Urothelium cell line (cell line): ENCODE data around the gene TRAF2.

Experiments used
- DNase-seq: peaks from one replicate; pipeline ENCODE4 v3.0.0; 2011; ENCODE audit warnings: low spot score, mixed read lengths
- FAIRE-seq: peaks from 2 replicates; lab custom pipeline; 2011; peaks lifted over from hg19 to GRCh38; lab: Jason Lieb, UNC

TRAF2 gene

GRCh38 chr9:136930014-136930413, 43.7 kb downstream of the TRAF2 start:
- no peak for FAIRE-seq

GRCh38 chr9:136931611-136932130, 45.4 kb downstream of the TRAF2 start:
- FAIRE-seq (no peak), DNase-seq (no peak)

More at GRCh38 chr9:136930014-136930413, 43.7 kb downstream of the TRAF2 start:
- DNase-seq, result no peak

- no peak for FAIRE-seq
- DNase-seq, result no peak
Observed at GRCh38 chr9:136934277-136934676, 48.0 kb downstream of the TRAF2 start.

DNA sequence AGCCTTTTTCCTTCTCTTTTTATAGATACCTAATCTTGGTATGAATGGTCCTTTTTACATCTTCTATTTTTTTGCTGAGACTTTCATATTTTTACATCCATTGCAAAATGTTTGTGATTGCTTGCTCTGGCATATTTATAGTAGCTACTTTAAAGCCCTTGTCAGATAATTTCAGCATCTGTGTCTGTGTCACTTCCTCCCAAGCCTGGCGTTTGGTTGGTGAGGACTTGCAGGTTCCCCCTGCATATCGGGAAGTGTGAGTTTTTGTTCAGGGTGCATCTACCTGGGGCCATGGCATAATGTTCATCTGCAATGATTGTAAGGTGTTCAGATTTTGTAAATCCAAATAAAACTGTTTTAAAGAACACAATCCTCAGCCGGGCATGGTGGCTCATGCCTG, 49.3 kb downstream of the TRAF2 start:
- FAIRE-seq (no peak), DNase-seq (no peak)

DNA sequence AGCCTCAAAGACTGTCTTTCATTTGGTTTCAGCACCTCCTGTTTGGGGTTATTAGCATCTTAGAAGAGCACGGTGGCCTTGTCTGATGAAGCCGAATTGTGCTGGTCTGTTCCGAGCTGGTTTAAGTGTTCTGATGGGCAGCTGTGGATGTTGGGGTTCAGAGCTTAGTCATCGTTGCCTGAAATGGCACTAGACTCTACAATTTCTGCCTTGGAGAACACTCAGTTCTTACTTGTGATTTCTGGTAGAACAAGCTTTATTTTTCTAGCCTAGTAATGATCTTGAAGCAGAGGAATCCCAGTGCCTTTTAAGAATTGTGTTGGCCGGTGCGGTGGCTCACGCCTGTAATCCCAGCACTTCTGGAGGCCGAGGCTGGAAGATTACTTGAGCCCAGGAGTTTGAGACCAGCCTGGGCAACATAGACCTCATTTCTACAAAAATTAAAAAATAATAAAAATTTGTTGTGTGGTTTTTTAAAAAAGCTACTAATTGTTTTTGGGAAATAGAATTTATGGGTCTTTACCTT, 50.4 kb downstream of the TRAF2 start:
- FAIRE-seq (no peak), DNase-seq (no peak)

- FAIRE-seq (no peak), DNase-seq (no peak)
Observed at GRCh38 chr9:136937186-136938001, 51.1 kb downstream of the TRAF2 start.

GRCh38 chr9:136939431-136939995, 53.2 kb downstream of the TRAF2 start:
- DNase-seq (no peak), FAIRE-seq (no peak)

DNA sequence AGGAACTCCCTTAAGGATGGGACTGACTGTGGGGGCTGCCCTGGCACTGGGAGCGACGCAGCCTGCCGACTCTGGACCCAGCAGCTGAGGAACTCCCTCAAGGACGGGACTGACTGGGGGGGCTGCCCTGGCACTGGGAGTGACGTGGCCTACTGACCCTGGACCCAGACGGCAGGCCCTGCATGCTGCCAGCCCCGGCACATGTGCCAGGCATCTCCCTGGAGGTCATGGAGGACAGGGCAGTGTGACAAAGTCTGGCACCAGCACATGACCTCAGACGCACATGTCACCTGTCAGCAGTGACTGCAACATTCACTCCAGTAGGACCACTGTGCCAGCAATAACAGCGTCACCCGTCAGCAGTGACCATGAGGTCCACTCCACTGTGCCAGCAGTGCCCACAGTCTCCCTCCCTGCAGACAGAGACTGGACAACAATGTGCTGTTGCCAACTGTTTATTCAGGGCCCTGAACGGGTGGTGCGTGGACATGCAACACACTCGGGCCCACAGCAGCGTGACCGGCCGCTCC, 53.7 kb downstream of the TRAF2 start:
- DNase-seq, result no peak

DNA sequence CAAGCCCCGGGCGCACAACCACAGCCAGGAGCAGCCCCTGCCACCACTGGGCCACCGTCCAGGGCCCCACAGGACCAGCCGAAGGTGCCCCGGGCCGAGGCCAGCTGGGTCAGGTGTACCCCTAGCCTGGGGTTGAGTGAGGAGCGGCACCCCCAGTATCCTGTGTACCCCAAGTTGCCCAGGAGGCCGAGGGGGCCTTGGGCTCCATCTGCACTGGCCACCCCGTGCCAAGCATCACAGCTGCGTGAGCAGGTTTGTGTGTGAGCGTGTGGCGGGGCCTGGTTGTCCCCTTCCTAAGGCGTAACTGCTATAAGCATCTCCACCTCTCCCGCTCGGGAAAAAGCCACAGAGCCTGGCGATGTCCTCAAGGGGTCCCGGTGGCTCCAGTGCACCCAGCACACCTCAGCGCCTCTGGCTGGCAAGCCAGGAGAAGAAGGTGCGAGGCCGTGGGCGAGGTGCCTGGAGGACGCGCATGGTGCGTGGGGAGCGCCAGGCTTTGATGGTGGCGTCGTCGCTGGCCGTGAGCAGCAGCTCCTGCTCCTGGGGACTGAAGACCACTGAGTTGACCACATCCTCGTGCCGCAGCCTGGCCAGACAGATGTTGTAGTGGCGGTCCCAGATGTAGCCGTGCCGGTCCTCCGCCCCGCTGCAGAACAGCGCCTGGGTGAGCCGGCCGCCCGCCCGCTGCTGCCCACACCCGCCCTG, 54.4 kb downstream of the TRAF2 start:
- DNase-seq, result no peak
- FAIRE-seq, result no peak

More for the DNA sequence above, 53.7 kb downstream of the TRAF2 start:
- no peak for FAIRE-seq

DNA sequence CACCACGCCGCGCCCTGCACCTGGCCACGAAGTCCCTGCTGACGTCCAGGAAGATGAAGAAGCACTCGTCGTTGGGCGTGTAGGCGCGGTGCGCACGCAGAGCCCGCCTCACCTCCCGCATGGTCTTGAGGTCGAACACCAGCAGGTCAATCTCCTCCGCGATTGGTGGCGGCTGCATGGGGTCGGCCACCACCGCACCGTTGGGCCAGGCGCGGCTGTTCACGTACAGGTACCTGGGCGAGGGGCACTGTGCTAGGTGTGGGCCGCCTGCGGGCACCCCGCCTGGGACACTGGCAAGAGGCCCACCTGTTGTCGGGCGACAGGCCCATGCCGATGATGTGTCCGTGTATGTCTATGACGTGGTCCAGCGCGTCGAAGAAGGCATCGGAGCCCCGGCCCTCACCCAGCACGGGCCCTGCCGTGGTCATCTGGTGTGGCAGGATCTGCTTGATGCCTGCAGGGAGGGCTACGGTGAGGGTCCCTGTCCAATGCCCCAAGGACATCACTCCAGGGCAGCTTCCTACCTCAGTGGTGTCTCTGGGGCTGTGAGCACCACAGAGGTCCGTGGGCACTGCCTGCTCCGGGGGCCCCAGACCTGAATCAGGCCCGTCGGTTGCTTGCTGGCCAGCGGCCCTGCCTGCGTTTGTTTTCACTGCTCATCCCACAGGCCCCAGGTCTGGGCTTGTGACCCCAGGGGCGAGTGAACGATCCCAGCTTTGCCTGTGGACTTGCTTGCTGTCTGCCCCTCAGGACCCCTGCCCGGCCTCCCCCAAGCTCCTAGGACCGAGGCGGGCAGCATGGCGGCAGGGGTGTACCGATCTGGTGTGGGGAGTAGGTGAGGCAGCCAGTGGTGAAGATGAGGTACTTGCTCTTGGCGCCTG, 55.2 kb downstream of the TRAF2 start:
- FAIRE-seq (no peak), DNase-seq (no peak)

DNA sequence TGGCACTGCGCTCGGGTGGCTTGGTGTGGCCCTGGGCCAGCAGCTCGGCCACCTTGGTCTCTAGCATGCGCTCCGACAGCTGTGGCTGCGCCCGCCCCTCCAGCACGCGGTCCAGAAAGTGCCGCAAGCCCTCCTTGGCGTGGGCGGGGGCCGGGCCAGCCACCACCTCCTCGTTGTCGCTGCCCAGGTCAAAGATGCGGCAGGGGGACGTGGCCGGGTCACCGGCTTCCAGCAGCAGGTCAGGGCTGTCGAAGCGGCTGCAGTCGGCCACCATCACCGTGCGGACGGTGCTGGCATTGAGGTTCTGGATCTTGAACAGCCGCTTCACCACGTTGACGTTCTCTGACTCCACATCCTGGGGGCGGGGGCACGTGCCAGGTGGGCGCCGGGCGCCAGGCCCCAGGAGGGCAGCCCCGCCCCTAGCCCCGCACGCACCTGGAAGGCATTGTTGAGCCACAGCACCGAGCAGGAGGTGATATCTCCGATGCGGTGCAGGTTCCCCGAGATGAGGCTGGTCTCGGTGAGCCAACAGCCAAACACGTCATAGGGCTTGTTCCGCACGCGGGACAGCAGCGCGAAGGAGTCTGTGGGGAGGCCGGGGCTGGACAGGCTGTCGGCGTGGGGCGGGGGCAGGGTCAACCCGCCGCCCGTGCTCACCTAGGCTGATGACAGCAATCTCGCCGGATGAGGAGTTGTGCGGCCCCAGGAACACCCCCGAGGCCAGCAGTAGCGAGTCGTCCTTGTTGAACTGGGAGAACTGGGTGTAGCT, 56.0 kb downstream of the TRAF2 start:
- FAIRE-seq (no peak), DNase-seq (no peak)

GRCh38 chr9:136942881-136943230, 56.5 kb downstream of the TRAF2 start:
- no peak for FAIRE-seq

GRCh38 chr9:136943291-136944211, 57.2 kb downstream of the TRAF2 start:
- no peak for FAIRE-seq
- peak; percentile 52 for DNase-seq

More at GRCh38 chr9:136942881-136943230, 56.5 kb downstream of the TRAF2 start:
- no peak for DNase-seq

- FAIRE-seq, result no peak
Observed at GRCh38 chr9:136944212-136944518, 57.8 kb downstream of the TRAF2 start.

GRCh38 chr9:136944519-136945332, 58.4 kb downstream of the TRAF2 start, which contains the start of the genes C8G and FBXW5:
C8G (plus strand) TSS chr9:136945243; CDS start chr9:136945321, 78 bp downstream.
FBXW5 (minus strand) TSS chr9:136944738; CDS start chr9:136944083, 655 bp downstream.
- peak; percentile 81 for FAIRE-seq
- peak; percentile 100 for DNase-seq

More at GRCh38 chr9:136944212-136944518, 57.8 kb downstream of the TRAF2 start:
- peak; percentile 69 for DNase-seq

DNA sequence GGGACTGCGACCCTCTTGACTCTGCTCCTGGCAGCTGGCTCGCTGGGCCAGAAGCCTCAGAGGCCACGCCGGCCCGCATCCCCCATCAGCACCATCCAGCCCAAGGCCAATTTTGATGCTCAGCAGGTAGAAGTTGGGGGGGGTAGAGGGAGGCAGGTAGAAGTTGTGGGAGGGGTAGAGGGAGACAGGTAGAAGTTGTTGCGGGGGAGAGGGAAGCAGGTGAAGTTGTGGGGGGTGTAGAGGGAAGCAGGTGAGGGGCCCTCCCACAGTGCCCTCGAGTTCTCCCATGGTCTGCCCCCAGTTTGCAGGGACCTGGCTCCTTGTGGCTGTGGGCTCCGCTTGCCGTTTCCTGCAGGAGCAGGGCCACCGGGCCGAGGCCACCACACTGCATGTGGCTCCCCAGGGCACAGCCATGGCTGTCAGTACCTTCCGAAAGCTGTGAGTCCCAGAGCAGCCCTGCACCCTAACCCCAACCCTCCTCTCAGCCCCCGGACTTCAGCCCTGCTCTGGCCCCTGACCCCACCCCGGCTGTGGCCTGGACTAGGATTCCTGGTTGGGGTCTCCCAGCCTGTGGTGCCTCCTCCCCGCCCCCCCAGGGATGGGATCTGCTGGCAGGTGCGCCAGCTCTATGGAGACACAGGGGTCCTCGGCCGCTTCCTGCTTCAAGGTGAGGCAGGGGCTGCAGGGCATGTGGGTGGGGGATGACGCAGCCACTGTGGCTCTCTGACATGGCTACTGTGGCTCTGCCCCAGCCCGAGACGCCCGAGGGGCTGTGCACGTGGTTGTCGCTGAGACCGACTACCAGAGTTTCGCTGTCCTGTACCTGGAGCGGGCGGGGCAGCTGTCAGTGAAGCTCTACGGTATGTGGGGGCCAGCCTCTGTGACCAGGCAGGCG, 59.3 kb downstream of the TRAF2 start:
- FAIRE-seq (no peak), DNase-seq (no peak)
